T-helper 17 cell (primary cell): Measurements from ENCODE around the gene MEDAG. TPM values are rescaled to one million over a fixed set of nuclear protein-coding genes. Genes with fewer than 3 reads are reported as not detected.

Source experiments
- ATAC-seq: fragments of 150-1000 bp; cut with Tn5 transposase; 2 replicates; pipeline ENCODE4 v1.10.0; 2021; ENCODE audit warnings: mild to moderate bottlenecking, moderate library complexity
- DNase-seq, 3 donors: peaks; one replicate each; pipeline versions ENCODE4 v3.0.0 to v3.0.0-alpha.2; 2020 to 2021
- H3K9me3 ChIP-seq: one replicate; pipeline ENCODE4 v1.7.0; 2013; ENCODE audit warnings: low read length, mild to moderate bottlenecking; ENCODE audit not compliant: control insufficient read depth, poor library complexity, severe bottlenecking
- H3K27ac Mint-ChIP-seq: one replicate; pipeline ENCODE4 v1.8.0; 2022; ENCODE audit warnings: mild to moderate bottlenecking, moderate library complexity, mixed read lengths
- H3K27me3 Mint-ChIP-seq: one replicate; pipeline ENCODE4 v1.8.0; 2022; ENCODE audit warnings: mixed read lengths
- H3K36me3 Mint-ChIP-seq: one replicate; pipeline ENCODE4 v1.8.0; 2022; ENCODE audit warnings: low read depth, mixed read lengths
- H3K4me1 Mint-ChIP-seq: one replicate; pipeline ENCODE4 v1.8.0; 2022; ENCODE audit warnings: mild to moderate bottlenecking, mixed read lengths
- H3K4me3 Mint-ChIP-seq: one replicate; pipeline ENCODE4 v1.8.0; 2022; ENCODE audit warnings: mild to moderate bottlenecking, moderate library complexity, mixed read lengths
- total RNA-seq, 4 donors: library from RNA in 2 of 4; stranded (reverse) in 2 of 4; gene quantifications; one replicate each; pipeline ENCODE4 v1.2.3 and lab custom pipeline; 2022 to 2026

MEDAG gene
- total RNA-seq = not detected
- total RNA-seq (lab: John Stamatoyannopoulos, UW) = 0.08 to 0.35 reads per million in 2 donors

GRCh38 chr13:30905932-30906383 is at the start of gene MEDAG:
Gene MEDAG (plus strand): TSS chr13:30906271. CDS start chr13:30906516, 245 bp downstream.
- Mint-ChIP-seq H3K27me3 (peaks cover 53% of the 10 kb centered on the region), H3K27ac (no peak within 1 kb of the TSS), H3K4me1 (peaks cover 17% of the 10 kb centered on the region), H3K36me3 (peaks cover 6% of the 10 kb centered on the region), H3K4me3 (peak within 1 kb of the TSS; percentile 78)
- H3K9me3 ChIP-seq = no peaks in the 10 kb centered on the region
- no peak for ATAC-seq
- DNase-seq = no peak

DNA sequence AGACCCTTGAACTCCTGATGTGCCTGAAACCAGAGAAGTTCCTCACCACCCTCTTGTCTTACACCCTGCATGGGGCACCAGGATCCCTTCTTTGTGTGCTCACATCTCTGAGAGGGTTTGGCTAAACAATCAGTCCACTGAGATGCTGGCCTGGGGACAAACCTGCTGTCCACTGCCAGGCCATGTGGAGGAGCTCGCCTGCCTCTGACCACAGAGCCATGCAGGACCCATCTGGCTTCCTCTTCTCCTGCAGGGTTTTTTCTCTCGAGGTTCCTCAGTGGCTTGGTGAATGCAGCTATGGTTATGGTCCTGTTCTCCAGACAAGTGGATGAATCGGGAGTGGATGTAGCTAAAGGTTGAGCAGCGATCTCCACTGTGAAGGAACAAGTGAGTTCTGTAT is 49.1 kb upstream of the MEDAG start:
- no peaks in the 10 kb centered on the region for H3K4me1 Mint-ChIP-seq
- DNase-seq (no peak), ATAC-seq (no peak)
- peaks cover 6% of the 10 kb centered on the region for H3K27me3 Mint-ChIP-seq
- H3K4me3 Mint-ChIP-seq = no peak overlapping the region
- H3K36me3 Mint-ChIP-seq = no peaks in the 10 kb centered on the region
- H3K9me3 ChIP-seq = no peaks in the 10 kb centered on the region
- no peak overlapping the region for H3K27ac Mint-ChIP-seq

DNA sequence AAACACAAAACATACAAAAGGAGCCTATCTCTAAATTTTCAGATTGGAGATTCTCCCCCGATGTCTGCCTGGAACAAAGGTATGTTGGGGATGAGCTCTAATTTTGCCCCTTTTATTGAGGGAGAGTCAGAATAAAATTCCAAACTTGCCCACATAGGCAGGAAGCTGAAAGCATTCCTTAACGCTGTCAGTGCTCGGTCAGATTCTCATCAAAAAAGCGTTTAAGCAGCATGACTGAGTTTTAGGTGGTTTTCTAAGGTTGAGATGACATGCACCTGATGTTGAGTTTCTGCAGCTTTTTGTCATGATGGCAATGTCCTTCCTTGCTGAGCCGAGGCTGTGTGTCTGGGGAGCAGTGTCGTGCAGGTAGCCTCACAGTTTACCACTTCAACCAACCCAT is 48.4 kb upstream of the MEDAG start:
- no peaks in the 10 kb centered on the region for H3K9me3 ChIP-seq
- Mint-ChIP-seq H3K27me3 (peaks cover 11% of the 10 kb centered on the region), H3K27ac (no peak overlapping the region), H3K36me3 (no peaks in the 10 kb centered on the region), H3K4me1 (no peaks in the 10 kb centered on the region), H3K4me3 (no peak overlapping the region)
- DNase-seq = no peak
- ATAC-seq = no peak

DNA sequence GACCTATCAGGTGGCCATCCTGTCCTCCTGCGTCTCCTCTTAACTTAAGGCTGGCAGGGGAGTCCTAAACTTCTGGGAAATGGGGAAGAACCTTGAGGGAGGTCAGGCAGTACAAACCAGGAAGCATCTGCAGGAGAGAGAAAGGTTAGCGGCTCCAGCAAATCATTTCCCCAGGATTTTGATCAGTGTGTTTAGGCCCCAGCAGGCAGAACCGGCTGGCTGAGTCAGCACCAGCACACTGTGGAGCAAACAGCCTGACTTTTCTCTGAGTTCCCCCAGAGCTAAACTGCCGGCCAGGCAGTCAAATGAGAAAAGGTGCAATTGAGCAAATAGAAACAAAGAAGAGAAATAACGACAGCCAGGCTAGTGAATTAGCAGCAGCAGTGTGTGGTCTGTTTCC is 46.7 kb upstream of the MEDAG start:
- H3K4me1 Mint-ChIP-seq = peaks cover 2% of the 10 kb centered on the region
- ATAC-seq (no peak), DNase-seq (no peak)
- H3K36me3 Mint-ChIP-seq = peaks cover 4% of the 10 kb centered on the region
- H3K27me3 Mint-ChIP-seq = peaks cover 22% of the 10 kb centered on the region
- H3K27ac Mint-ChIP-seq = no peak overlapping the region
- no peak overlapping the region for H3K4me3 Mint-ChIP-seq
- H3K9me3 ChIP-seq = no peaks in the 10 kb centered on the region

- ATAC-seq (no peak), DNase-seq (no peak)
- H3K9me3 ChIP-seq = no peaks in the 10 kb centered on the region
- peaks cover 7% of the 10 kb centered on the region for H3K36me3 Mint-ChIP-seq
- H3K4me3 Mint-ChIP-seq = no peak overlapping the region
- H3K27ac Mint-ChIP-seq = no peak overlapping the region
- H3K27me3 Mint-ChIP-seq = peaks cover 32% of the 10 kb centered on the region
- peaks cover 7% of the 10 kb centered on the region for H3K4me1 Mint-ChIP-seq
Observed at GRCh38 chr13:30861163-30861562, 44.9 kb upstream of the MEDAG start.

DNA sequence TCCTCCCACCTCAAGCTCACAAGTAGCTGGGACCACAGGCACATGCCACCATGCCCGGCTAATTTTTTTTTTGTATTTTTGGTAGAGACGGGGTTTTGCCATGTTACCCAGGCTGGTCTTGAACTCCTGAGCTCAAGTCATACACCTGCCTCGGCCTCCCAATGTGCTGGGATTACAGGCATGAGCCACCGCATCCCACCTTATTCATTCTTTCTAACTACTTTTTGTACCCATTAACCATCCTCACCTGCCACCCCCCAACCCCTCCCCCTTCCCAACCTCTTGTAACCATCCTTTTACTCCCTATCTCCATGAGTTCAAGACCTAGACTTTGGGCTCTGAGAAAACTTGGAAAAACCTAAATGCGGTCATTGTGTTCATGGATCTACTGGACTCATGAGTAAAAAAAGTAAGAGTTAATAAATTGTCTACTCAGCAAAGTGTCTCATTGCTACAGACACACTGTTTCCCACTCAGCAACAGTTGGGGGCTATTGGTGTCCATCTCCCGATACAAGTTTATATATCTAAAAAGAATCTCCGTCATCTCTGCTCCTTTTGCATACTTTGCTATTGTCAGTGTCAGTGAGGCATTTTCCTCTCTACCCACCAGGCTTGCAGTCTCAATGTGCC is 44.1 kb upstream of the MEDAG start:
- Mint-ChIP-seq H3K27ac (no peak overlapping the region), H3K36me3 (peaks cover 7% of the 10 kb centered on the region), H3K4me3 (no peak overlapping the region), H3K27me3 (peaks cover 32% of the 10 kb centered on the region), H3K4me1 (peaks cover 7% of the 10 kb centered on the region)
- ATAC-seq (no peak), DNase-seq (no peak)
- H3K9me3 ChIP-seq = no peaks in the 10 kb centered on the region

DNA sequence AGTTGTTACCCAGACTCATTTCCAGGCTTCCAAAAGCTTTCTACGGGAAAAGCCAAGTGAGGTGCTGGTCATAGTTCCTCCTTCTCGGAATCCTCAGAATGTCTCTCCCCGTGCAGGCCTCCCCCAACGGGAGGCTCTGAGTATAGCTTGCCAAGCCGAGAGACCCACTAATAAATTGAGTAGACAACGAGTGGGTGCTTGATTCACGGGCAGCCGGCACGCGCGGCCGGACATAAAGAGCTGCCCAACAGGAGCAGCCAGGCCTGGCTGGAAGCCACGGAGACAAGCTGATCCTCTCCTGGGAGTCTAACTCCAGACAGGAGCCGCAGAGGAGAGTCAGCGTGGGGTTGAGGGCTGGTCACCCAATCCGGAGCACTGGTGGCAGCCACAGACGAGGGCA is 43.4 kb upstream of the MEDAG start:
- H3K4me3 Mint-ChIP-seq = no peak overlapping the region
- peaks cover 26% of the 10 kb centered on the region for H3K27me3 Mint-ChIP-seq
- H3K9me3 ChIP-seq = no peaks in the 10 kb centered on the region
- H3K27ac Mint-ChIP-seq = no peak overlapping the region
- peaks cover 7% of the 10 kb centered on the region for H3K4me1 Mint-ChIP-seq
- ATAC-seq (no peak), DNase-seq (no peak)
- peaks cover 7% of the 10 kb centered on the region for H3K36me3 Mint-ChIP-seq

DNA sequence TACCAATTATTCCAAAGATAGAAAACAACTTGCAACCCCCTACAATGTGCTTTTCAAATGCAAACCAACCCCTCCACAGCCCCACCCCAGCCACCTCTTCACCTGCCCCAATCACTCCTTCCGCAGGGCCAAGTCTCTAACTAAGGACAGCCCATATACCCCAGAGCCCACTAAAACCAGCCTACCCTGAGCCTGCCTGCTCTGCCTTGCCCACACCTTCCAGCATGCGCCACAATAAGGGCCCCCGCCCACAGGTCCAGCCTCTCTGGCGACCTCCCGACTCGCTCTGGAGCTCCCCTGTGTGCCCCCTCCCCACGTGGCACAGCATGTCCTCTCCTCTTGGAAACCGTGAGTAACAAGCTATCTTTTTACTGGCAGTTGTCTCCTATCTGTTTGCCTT is 42.8 kb upstream of the MEDAG start:
- ATAC-seq (no peak), DNase-seq (no peak)
- no peaks in the 10 kb centered on the region for H3K9me3 ChIP-seq
- Mint-ChIP-seq H3K27me3 (peaks cover 26% of the 10 kb centered on the region), H3K27ac (no peak overlapping the region), H3K4me1 (peaks cover 7% of the 10 kb centered on the region), H3K4me3 (no peak overlapping the region), H3K36me3 (peaks cover 7% of the 10 kb centered on the region)

- ATAC-seq (no peak), DNase-seq (no peak)
- peaks cover 30% of the 10 kb centered on the region for H3K27me3 Mint-ChIP-seq
- no peak overlapping the region for H3K4me3 Mint-ChIP-seq
- peaks cover 7% of the 10 kb centered on the region for H3K4me1 Mint-ChIP-seq
- no peaks in the 10 kb centered on the region for H3K9me3 ChIP-seq
- no peak overlapping the region for H3K27ac Mint-ChIP-seq
- peaks cover 7% of the 10 kb centered on the region for H3K36me3 Mint-ChIP-seq
Observed at GRCh38 chr13:30863796-30864195, 42.3 kb upstream of the MEDAG start.

DNA sequence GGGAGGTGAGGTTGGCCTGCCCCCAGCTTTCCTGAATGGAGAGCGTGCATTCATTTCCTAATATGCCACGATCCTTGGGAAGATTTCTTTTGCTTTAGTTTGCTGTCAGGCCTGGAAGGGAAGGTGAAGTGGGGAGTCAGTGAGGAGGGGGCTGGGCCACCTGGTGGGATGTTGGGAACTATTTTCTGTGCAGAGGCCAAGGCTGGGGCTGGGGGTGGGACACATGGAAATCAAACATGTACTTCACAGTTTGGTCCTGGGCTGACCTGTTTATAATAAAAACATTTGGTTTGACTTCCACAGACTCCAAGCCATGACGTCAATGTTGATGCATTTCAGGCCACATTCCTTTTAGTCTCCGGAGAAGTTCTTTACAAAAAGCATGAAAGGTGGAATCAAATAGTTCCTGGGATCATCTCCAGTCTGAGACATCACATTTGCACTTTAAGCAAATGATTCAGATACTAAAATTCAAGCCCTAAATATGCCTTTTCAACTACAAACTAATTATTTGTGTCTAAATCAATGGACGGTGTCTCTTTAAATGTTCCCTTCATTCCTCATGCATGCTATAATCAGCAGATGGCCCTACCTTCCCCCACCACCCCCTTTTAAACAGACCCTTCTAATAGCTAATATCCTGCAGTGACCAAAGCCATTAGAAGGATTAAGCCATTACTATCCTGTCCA is 41.5 kb upstream of the MEDAG start:
- peaks cover 7% of the 10 kb centered on the region for H3K4me1 Mint-ChIP-seq
- H3K36me3 Mint-ChIP-seq = peaks cover 7% of the 10 kb centered on the region
- DNase-seq (no peak), ATAC-seq (no peak)
- H3K9me3 ChIP-seq = no peaks in the 10 kb centered on the region
- no peak overlapping the region for H3K27ac Mint-ChIP-seq
- peaks cover 36% of the 10 kb centered on the region for H3K27me3 Mint-ChIP-seq
- no peak overlapping the region for H3K4me3 Mint-ChIP-seq

DNA sequence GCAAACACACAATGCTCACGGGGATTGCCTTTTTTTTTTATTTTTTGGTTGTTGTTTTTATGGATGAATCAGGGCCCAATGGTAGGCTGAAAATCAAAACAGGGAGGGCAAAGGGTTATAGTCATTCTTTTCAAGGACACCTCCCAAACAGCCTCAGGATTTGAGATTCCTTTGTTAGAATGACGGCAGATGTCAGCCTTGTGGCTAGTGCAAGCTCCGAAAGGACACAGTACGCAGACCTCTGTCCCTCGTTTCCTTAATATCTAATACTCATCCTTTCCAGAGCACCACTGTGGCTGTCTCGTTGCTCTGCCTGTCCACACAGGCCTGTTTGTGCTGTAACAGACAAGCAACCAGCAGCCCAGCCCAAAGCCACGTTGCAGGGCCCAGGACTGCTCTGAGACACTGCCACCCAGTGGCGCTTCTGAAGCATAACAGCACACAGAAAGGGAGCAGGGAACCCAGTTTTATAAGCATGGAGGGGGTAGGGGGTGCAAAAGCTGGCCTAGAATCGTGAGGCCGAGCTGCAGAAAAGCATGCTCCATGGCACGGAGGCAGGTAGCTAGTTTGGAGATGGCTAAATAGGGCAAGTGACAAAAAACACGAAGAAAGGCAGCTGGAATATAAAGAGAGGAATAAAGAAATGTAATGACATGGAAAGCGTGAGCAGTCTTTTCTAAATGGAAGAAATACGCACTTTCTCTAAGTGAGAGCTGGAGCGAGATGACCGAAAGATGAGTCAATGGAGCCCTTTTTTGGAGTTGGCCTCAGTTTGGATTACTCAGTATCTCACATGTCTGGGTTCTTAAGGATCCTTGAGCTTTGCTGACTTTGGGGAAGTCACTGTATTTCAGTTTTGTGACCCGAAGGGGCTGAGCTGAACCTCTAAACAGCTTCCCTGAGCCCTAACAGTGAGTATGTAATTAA is 40.7 kb upstream of the MEDAG start:
- H3K4me3 Mint-ChIP-seq = peak overlapping the region; percentile 68
- H3K36me3 Mint-ChIP-seq = peaks cover 7% of the 10 kb centered on the region
- peaks cover 36% of the 10 kb centered on the region for H3K27me3 Mint-ChIP-seq
- DNase-seq (peak in 2 of 3 donors; percentile 19 to 31), ATAC-seq (peak; percentile 96)
- peaks cover 7% of the 10 kb centered on the region for H3K4me1 Mint-ChIP-seq
- H3K27ac Mint-ChIP-seq = no peak overlapping the region
- no peaks in the 10 kb centered on the region for H3K9me3 ChIP-seq

- H3K4me3 Mint-ChIP-seq = no peak overlapping the region
- peaks cover 7% of the 10 kb centered on the region for H3K36me3 Mint-ChIP-seq
- H3K4me1 Mint-ChIP-seq = peaks cover 7% of the 10 kb centered on the region
- DNase-seq = no peak
- peaks cover 45% of the 10 kb centered on the region for H3K27me3 Mint-ChIP-seq
- no peak overlapping the region for H3K27ac Mint-ChIP-seq
- H3K9me3 ChIP-seq = no peaks in the 10 kb centered on the region
- ATAC-seq = no peak
Observed at GRCh38 chr13:30866677-30867076, 39.4 kb upstream of the MEDAG start.

GRCh38 chr13:30867089-30867669 is 38.9 kb upstream of the MEDAG start:
- H3K27ac Mint-ChIP-seq = no peak overlapping the region
- peaks cover 7% of the 10 kb centered on the region for H3K4me1 Mint-ChIP-seq
- no peak for ATAC-seq

More at GRCh38 chr13:30867089-30867669, 38.9 kb upstream of the MEDAG start:
- Mint-ChIP-seq H3K4me3 (no peak overlapping the region), H3K27me3 (peaks cover 49% of the 10 kb centered on the region), H3K36me3 (peaks cover 7% of the 10 kb centered on the region)
- no peaks in the 10 kb centered on the region for H3K9me3 ChIP-seq
- DNase-seq = no peak
